Gastroesophageal sphincter (tissue), 4 donors: Measurements from ENCODE around the gene PPP6R3. TPM values are rescaled to one million over a fixed set of nuclear protein-coding genes. Genes with fewer than 3 reads are reported as not detected.

ENCODE experiments used
- ATAC-seq: fragments of 150-250 bp; one replicate; pipeline ENCODE4 v1.9.1; 2016; ENCODE audit warnings: mild to moderate bottlenecking, moderate library complexity
- H3K27ac ChIP-seq, 4 donors: fragments of 200-600 bp; sonication (generic) in 3 of 4; 1 replicate in 3 of 4; 2 replicates in 1 of 4; pipeline ENCODE4 v1.5.1; 2016 to 2019
- H3K27me3 ChIP-seq: fragments of 200-600 bp; sonication (generic); one replicate; pipeline ENCODE4 v1.5.1; 2019
- H3K36me3 ChIP-seq, 2 donors: fragments of 200-600 bp; sonication (generic); one replicate each; pipeline ENCODE4 v1.5.1; 2019; ENCODE audit warnings: control low read depth in 1 of 2
- H3K4me1 ChIP-seq, 3 donors: fragments of 200-600 bp; sonication (generic); 1 replicate in 2 of 3; 2 replicates in 1 of 3; pipeline ENCODE4 v1.5.1; 2016 to 2019; ENCODE audit warnings: control low read depth in 2 of 3
- H3K4me3 ChIP-seq, 2 donors: fragments of 200-600 bp; sonication (generic); one replicate each; pipeline ENCODE4 v1.5.1; 2019; ENCODE audit warnings: mild to moderate bottlenecking in 1 of 2, moderate library complexity in 1 of 2
- H3K9me3 ChIP-seq, 3 donors: fragments of 200-600 bp; sonication (generic); one replicate each; pipeline ENCODE4 v1.5.1; 2017 to 2019; ENCODE audit warnings: control low read depth in 2 of 3
- EP300 ChIP-seq: sonication (generic); formaldehyde crosslinking; IDR thresholded peaks from one replicate; pipeline ENCODE4 v1.6.1; 2017; ENCODE audit warnings: antibody characterized with exemption, mild to moderate bottlenecking
- POLR2A ChIP-seq, 2 donors: fragments of 450-650 bp; IDR thresholded peaks; one replicate each; pipeline ENCODE4 v1.6.1; 2017; ENCODE audit warnings: antibody characterized with exemption in 2 of 2, mild to moderate bottlenecking in 2 of 2, moderate library complexity in 1 of 2
- POLR2AphosphoS5 ChIP-seq: sonication (generic); formaldehyde crosslinking; IDR thresholded peaks from one replicate; pipeline ENCODE4 v1.6.1; 2017; ENCODE audit warnings: antibody characterized with exemption
- WGBS, 2 donors: methylation state at CpG; one replicate each; pipeline ENCODE4 v1.1.5; 2018; ENCODE audit warnings: low coverage in 1 of 2; 5-methylcytosine and 5-hydroxymethylcytosine counted together
- total RNA-seq, 4 donors: library from RNA; depleted of rRNA; stranded (reverse); fragments of >200 nt; gene quantifications; one replicate each; pipeline ENCODE4 v1.1.0, GENCODE V29; 2016
- TF ChIP-seq, protein P1 (sequence below), 4 experiments: fragments of 200-600 bp in 2 of 4; fragments of 450-650 bp in 2 of 4; sonication (generic) in 1 of 4; IDR thresholded peaks; one replicate each; pipeline ENCODE4 v1.5.1; 2017 to 2019; ENCODE audit warnings: antibody characterized with exemption in 4 of 4, mild to moderate bottlenecking in 2 of 4, moderate library complexity in 2 of 4

PPP6R3 gene
- total RNA-seq, 4 donors from 2014 or later = 128 to 164 (median 144) TPM

DNA sequence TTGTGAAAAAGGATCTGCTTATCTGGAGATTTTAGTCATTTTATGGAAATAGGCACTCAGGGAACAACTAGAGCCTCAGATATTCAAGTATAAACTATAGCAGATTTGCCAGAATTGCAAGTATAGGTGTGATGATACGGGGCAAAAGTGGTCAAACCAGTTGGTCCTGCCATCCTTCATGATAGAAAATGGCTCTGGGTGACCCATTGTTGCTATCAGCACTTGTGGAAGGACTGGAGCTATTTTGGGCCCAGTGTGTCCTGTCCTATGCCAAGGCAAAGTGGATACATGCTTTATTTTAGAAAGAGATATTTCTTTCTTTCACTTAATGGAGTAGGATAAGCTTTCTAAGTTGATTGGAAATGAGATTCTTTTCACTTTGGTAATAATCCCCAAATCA is 85.2 kb downstream of the PPP6R3 start:
- Histone ChIP-seq H3K36me3 (peaks cover 0 to 66% of the 10 kb centered on the region in 2 donors), H3K9me3 (no peaks in the 10 kb centered on the region), H3K4me3 (no peak overlapping the region), H3K27ac (no peak overlapping the region), H3K4me1 (peaks cover 0 to 75% (median 18%) of the 10 kb centered on the region in 3 donors), H3K27me3 (no peaks in the 10 kb centered on the region)
- 91% methylated on average over 1 of the region's 1 CpG; no CpG with 5 or more reads in 1 of the 2 donors for WGBS, 2 donors
- TF ChIP-seq, protein P1, sequence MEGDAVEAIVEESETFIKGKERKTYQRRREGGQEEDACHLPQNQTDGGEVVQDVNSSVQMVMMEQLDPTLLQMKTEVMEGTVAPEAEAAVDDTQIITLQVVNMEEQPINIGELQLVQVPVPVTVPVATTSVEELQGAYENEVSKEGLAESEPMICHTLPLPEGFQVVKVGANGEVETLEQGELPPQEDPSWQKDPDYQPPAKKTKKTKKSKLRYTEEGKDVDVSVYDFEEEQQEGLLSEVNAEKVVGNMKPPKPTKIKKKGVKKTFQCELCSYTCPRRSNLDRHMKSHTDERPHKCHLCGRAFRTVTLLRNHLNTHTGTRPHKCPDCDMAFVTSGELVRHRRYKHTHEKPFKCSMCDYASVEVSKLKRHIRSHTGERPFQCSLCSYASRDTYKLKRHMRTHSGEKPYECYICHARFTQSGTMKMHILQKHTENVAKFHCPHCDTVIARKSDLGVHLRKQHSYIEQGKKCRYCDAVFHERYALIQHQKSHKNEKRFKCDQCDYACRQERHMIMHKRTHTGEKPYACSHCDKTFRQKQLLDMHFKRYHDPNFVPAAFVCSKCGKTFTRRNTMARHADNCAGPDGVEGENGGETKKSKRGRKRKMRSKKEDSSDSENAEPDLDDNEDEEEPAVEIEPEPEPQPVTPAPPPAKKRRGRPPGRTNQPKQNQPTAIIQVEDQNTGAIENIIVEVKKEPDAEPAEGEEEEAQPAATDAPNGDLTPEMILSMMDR (IDR thresholded peaks at IDR 0.05) = no peak
- no peak for TF ChIP-seq POLR2AphosphoS5
- no peak for TF ChIP-seq POLR2A (IDR thresholded peaks at IDR 0.05)
- TF ChIP-seq EP300 = no peak
- ATAC-seq = no peak

DNA sequence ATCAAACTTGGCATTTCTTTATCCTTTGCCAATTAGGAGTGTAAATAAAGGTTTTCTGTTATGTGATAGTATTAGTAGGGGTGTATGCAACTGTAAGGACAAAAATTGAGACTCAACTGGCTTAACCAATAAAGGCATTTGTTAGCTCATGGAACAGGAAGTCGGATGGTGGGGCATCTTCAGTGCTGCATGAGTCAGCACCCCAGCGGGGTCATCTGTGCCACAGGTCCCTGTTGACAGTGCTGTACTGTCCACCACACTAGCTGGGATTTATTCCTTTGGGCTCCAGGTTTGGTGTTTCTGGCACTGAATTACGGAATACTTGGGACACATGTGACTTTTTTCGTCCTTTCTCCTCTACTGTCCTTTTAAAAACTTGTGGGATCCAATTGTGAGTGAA is 86.0 kb downstream of the PPP6R3 start:
- Histone ChIP-seq H3K27me3 (no peaks in the 10 kb centered on the region), H3K4me1 (peaks cover 0 to 70% (median 18%) of the 10 kb centered on the region in 3 donors), H3K36me3 (peaks cover 0 to 67% of the 10 kb centered on the region in 2 donors), H3K9me3 (no peaks in the 10 kb centered on the region), H3K4me3 (no peak overlapping the region), H3K27ac (no peak overlapping the region)
- 66 to 91% methylated on average over 4 of the region's 4 CpGs for WGBS, 2 donors
- TF ChIP-seq, protein P1 (IDR thresholded peaks at IDR 0.05) = no peak
- TF ChIP-seq POLR2AphosphoS5 = no peak
- no peak for TF ChIP-seq POLR2A (IDR thresholded peaks at IDR 0.05)
- TF ChIP-seq EP300 = no peak
- ATAC-seq = no peak

DNA sequence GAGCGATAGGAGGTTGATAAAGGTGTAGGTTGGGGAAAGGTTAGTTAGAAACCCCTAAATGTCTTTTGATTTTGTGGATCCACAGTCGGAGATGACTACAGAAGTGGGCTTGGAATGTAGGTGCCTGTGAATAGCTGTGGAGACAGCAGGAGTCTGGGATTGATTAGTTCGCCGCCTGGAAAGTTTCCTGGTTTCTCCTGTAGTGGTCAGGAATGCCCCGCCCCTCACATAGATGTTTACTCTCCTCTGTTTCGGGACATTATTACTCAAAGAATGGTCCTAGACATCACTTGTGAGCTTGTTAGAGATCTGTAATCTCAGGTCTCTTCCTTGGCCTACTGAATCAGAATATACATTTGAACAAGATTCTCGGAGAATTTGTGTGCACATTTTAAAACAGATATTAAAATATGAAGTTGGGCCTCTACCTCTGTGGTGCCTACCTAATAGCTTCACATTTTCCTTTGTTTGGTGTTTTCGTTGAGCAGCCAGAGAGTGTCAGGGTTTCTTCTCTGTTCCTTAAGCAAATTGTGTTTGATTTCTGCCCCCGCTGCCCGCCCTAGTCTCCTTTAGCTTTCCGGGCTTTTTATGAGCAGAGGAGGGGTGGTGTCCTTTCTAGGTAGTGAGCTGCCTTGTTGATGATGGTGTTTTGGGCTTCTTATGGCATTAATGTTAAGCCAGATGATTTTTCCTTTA is 89.4 kb downstream of the PPP6R3 start:
- 63 to 72% methylated on average over 7 to 11 of the region's 11 CpGs for WGBS, 2 donors
- H3K4me3 ChIP-seq = no peak overlapping the region
- H3K4me1 ChIP-seq = peaks cover 0 to 49% (median 11%) of the 10 kb centered on the region in 3 donors
- H3K9me3 ChIP-seq = no peaks in the 10 kb centered on the region
- H3K27ac ChIP-seq = peak overlapping the region in 2 of 4 donors; percentile 7 to 40
- H3K27me3 ChIP-seq = no peaks in the 10 kb centered on the region
- peaks cover 0 to 85% of the 10 kb centered on the region in 2 donors for H3K36me3 ChIP-seq
- TF ChIP-seq EP300 = no peak
- TF ChIP-seq POLR2AphosphoS5 = no peak
- TF ChIP-seq, protein P1 (IDR thresholded peaks at IDR 0.05) = no peak
- no peak for TF ChIP-seq POLR2A (IDR thresholded peaks at IDR 0.05)
- ATAC-seq = no peak

DNA sequence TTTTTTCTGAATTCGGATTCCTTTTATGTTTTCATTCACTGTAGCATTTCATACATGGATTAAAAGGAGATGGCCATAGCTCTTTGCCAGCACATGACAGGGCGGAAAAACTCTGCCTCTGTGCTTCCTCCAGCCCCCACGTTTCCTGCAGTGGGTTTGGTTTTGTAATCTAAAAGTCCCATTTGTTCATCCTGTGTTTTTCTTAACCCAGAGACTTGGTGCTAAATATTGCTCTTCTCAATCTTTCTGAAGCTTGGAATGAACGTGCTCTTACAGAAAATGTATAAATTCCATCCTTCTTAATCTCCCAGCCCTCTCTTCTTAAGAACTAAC is 89.9 kb downstream of the PPP6R3 start:
- H3K9me3 ChIP-seq = no peaks in the 10 kb centered on the region
- 28% methylated on average over 4 of the region's 4 CpGs; no CpG with 5 or more reads in 1 of the 2 donors for WGBS, 2 donors
- peaks cover 0 to 46% (median 11%) of the 10 kb centered on the region in 3 donors for H3K4me1 ChIP-seq
- no peak overlapping the region for H3K4me3 ChIP-seq
- peaks cover 0 to 85% of the 10 kb centered on the region in 2 donors for H3K36me3 ChIP-seq
- no peaks in the 10 kb centered on the region for H3K27me3 ChIP-seq
- peak overlapping the region in 1 of 4 donors; percentile 40 for H3K27ac ChIP-seq
- no peak for ATAC-seq
- TF ChIP-seq POLR2AphosphoS5 = no peak
- TF ChIP-seq, protein P1 (IDR thresholded peaks at IDR 0.05) = no peak
- TF ChIP-seq EP300 = no peak
- TF ChIP-seq POLR2A (IDR thresholded peaks at IDR 0.05) = no peak

DNA sequence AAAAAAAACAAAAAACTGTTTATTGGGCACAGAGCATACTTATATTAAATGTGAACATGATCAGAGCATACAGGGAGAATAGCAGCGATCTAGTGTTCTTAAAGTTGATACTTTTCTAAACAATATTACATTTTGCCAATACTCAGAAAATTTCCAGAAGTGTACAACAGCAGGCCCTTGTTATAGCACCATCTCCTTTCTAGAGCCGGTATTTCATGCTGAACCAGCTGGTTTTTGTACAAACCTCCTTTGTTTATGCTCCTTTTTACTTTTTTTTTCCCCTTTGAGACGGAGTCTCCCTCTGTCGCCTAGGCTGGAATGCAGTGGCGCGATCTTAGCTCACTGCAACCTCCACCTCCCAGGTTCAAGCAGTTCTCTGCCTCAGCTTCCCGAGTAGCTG is 90.7 kb downstream of the PPP6R3 start:
- ATAC-seq = no peak
- no peak overlapping the region for H3K4me3 ChIP-seq
- WGBS, 2 donors = 66 to 69% methylated on average over 7 of the region's 7 CpGs
- no peak for TF ChIP-seq POLR2AphosphoS5
- TF ChIP-seq EP300 = no peak
- TF ChIP-seq POLR2A (IDR thresholded peaks at IDR 0.05) = no peak
- TF ChIP-seq, protein P1 (IDR thresholded peaks at IDR 0.05) = no peak
- peaks cover 0 to 38% (median 11%) of the 10 kb centered on the region in 3 donors for H3K4me1 ChIP-seq
- no peak overlapping the region for H3K27ac ChIP-seq
- no peaks in the 10 kb centered on the region for H3K27me3 ChIP-seq
- peaks cover 0 to 77% of the 10 kb centered on the region in 2 donors for H3K36me3 ChIP-seq
- H3K9me3 ChIP-seq = no peaks in the 10 kb centered on the region
